OCI-LY7 (cell line): ENCODE measurements around the gene PPP1R36. TPM values are rescaled to one million over a fixed set of nuclear protein-coding genes. Genes with fewer than 3 reads are reported as not detected.
"Not testable (repeated sequence)": the region's sequence is repeated elsewhere in the genome, so short reads cannot be mapped to it uniquely, and the experiment has no call there.

Experiments
- BruUV-seq: library from RNA; stranded (reverse); fragments of 400-500 nt; replicated peaks from 2 replicates; lab custom pipeline; 2021; lab: Mats Ljungman, UMichigan
- CTCF ChIA-PET: fragments of 300-600 bp; sonication (Branson Sonifier 250); formaldehyde crosslinking; loops from one replicate; lab custom pipeline; 2022; ENCODE audit warnings: antibody characterized with exemption; ENCODE audit not compliant: unreplicated experiment; lab: Charles Lee
- POLR2A ChIA-PET: fragments of 300-600 bp; sonication (Branson Sonifier 250); formaldehyde crosslinking; loops from one replicate; lab custom pipeline; 2022; ENCODE audit warnings: antibody characterized with exemption; lab: Charles Lee
- DNase-seq: peaks from one replicate; pipeline ENCODE4 v3.0.0-alpha.2; 2015; ENCODE audit warnings: low spot score
- H2AFZ ChIP-seq: fragments of 200-600 bp; sonication (generic), shearing (Covaris generic); 2 replicates; pipeline ENCODE4 v1.6.1; 2014; ENCODE audit warnings: mild to moderate bottlenecking, antibody characterized with exemption, low read length, moderate library complexity
- H3K27ac ChIP-seq: fragments of 200-600 bp; sonication (generic); 2 replicates; pipeline ENCODE4 v1.5.1; 2014; ENCODE audit warnings: mixed run types, low read depth, mild to moderate bottlenecking, moderate library complexity, low read length, inconsistent platforms; ENCODE audit not compliant: poor library complexity, severe bottlenecking
- H3K36me3 ChIP-seq: fragments of 200-600 bp; sonication (generic); 2 replicates; pipeline ENCODE4 v1.6.1; 2014; ENCODE audit warnings: mild to moderate bottlenecking, antibody characterized with exemption, low read length, moderate library complexity, mixed read lengths; ENCODE audit not compliant: insufficient read depth
- H3K4me1 ChIP-seq: fragments of 200-600 bp; sonication (generic); 2 replicates; pipeline ENCODE4 v1.5.1; 2014; ENCODE audit warnings: mild to moderate bottlenecking, low read length; ENCODE audit not compliant: insufficient read depth, poor library complexity, severe bottlenecking
- H3K4me2 ChIP-seq: fragments of 200-600 bp; sonication (generic); 2 replicates; pipeline ENCODE4 v1.6.1; 2014; ENCODE audit warnings: mild to moderate bottlenecking, low read length
- H3K4me3 ChIP-seq: fragments of 200-600 bp; sonication (generic); 2 replicates; pipeline ENCODE4 v1.5.1; 2014; ENCODE audit warnings: mild to moderate bottlenecking, low read depth, low read length; ENCODE audit not compliant: poor library complexity, severe bottlenecking
- H3K79me2 ChIP-seq: fragments of 200-600 bp; sonication (generic); 2 replicates; pipeline ENCODE4 v1.6.1; 2016; ENCODE audit warnings: low read depth, mild to moderate bottlenecking, low read length, moderate library complexity, mixed read lengths; ENCODE audit not compliant: insufficient read depth
- H3K9me2 ChIP-seq: fragments of 200-600 bp; sonication (generic); 2 replicates; pipeline ENCODE4 v1.6.1; 2016; ENCODE audit warnings: mild to moderate bottlenecking, low read length, mixed read lengths; ENCODE audit not compliant: insufficient read depth
- H3K9me3 ChIP-seq: fragments of 200-600 bp; sonication (generic); 2 replicates; pipeline ENCODE4 v1.6.1; 2014; ENCODE audit warnings: mild to moderate bottlenecking, mixed run types, low read length, mixed read lengths
- H4K20me1 ChIP-seq: fragments of 200-600 bp; sonication (generic); 2 replicates; pipeline ENCODE4 v1.6.1; 2014; ENCODE audit warnings: mild to moderate bottlenecking, antibody characterized with exemption, low read length, moderate library complexity, mixed read lengths; ENCODE audit not compliant: insufficient read depth
- EZH2phosphoT487 ChIP-seq: fragments of 200-600 bp; sonication (generic); IDR thresholded peaks from 2 replicates; pipeline ENCODE4 v1.6.1; 2018; ENCODE audit warnings: low read depth, borderline replicate concordance, mild to moderate bottlenecking, mixed run types, antibody characterized with exemption, low read length, moderate library complexity, mixed read lengths
- intact Hi-C: fragments of 100-400 bp; cut with micrococcal nuclease; formaldehyde crosslinking; loops from one replicate; pipeline ENCODE4 v1.10.0; 2022; ENCODE audit not compliant: unreplicated experiment
- total RNA-seq, 2 experiments: library from RNA; depleted of rRNA in 1 of 2; stranded (reverse); fragments of >200 nt in 1 of 2; shearing (Covaris generic) in 1 of 2; gene quantifications; 2 replicates each; pipeline ENCODE4 v1.2.3, GENCODE V29; 2014 to 2022
- TF ChIP-seq, protein P1 (sequence below): fragments of 200-600 bp; sonication (generic); conservative IDR thresholded peaks from 2 replicates; pipeline ENCODE4 v1.5.1; 2014; ENCODE audit warnings: mild to moderate bottlenecking, antibody characterized with exemption, low read length, moderate library complexity, mixed read lengths

PPP1R36 gene
- total RNA-seq, 2 experiments from 2014 or later: not detected

DNA sequence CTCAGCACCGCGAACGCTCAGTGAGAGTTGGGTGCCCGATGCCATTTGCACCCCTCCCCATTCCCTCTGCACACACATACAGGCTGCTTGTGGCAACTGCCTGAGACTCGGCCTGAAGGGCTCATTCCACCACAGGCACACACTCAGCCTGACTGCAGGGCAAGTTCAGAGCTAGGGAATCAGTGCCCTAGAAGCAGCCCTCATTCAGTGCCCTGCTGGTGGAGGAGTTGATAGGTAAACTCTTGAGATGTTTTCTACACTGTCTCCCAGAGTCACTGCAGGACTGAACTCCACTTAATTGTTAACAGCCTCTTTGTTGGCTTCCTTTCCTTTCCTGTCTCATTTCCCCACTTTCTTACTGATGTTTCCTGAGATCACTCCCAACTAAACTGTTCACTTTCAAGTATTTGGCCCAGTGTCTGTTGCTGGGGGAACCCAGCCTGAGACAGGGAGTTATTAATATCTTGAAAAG is 16.9 kb downstream of the PPP1R36 start:
- H3K79me2 ChIP-seq: no peaks in the 10 kb centered on the region
- no peak for TF ChIP-seq EZH2phosphoT487
- TF ChIP-seq, protein P1, sequence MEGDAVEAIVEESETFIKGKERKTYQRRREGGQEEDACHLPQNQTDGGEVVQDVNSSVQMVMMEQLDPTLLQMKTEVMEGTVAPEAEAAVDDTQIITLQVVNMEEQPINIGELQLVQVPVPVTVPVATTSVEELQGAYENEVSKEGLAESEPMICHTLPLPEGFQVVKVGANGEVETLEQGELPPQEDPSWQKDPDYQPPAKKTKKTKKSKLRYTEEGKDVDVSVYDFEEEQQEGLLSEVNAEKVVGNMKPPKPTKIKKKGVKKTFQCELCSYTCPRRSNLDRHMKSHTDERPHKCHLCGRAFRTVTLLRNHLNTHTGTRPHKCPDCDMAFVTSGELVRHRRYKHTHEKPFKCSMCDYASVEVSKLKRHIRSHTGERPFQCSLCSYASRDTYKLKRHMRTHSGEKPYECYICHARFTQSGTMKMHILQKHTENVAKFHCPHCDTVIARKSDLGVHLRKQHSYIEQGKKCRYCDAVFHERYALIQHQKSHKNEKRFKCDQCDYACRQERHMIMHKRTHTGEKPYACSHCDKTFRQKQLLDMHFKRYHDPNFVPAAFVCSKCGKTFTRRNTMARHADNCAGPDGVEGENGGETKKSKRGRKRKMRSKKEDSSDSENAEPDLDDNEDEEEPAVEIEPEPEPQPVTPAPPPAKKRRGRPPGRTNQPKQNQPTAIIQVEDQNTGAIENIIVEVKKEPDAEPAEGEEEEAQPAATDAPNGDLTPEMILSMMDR: no peak
- no TSS peak for BruUV-seq
- DNase-seq: no peak
- H3K4me3 ChIP-seq: no peak overlapping the region
- CTCF ChIA-PET: no interaction called here
- intact Hi-C loops: no loop called here
- H2AFZ ChIP-seq: no peak overlapping the region
- no peaks in the 10 kb centered on the region for H3K4me1 ChIP-seq
- no peak overlapping the region for H3K4me2 ChIP-seq
- no peaks in the 10 kb centered on the region for H3K36me3 ChIP-seq
- no peaks in the 10 kb centered on the region for H3K9me3 ChIP-seq
- H3K27ac ChIP-seq: no peak overlapping the region
- H4K20me1 ChIP-seq: no peaks in the 10 kb centered on the region
- H3K9me2 ChIP-seq: no peaks in the 10 kb centered on the region
- POLR2A ChIA-PET: no interaction called here

DNA sequence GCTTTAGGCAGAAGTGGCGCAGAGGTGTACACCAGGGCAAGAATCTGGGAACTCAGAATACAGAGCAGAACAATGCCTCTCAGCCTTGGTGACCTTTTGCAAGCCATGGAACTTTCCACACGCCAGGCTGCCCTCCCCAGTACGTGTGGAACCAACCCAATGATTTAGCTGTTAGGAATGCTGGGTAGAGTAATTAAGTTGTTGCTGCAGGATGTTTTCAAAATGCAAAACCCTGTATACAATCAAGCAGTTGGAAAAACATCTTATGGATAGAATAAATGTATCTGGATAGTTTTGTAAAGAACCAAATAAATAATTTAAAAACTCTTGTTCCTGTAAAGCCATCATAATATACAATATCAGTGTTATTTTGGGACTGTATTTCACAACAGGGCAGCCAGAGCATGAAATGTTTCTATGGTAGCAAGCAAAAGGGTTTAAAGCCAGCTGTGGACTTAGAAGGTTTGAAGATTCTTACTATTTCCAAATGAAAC is 19.4 kb downstream of the PPP1R36 start:
- no peak for DNase-seq
- H4K20me1 ChIP-seq: no peaks in the 10 kb centered on the region
- H2AFZ ChIP-seq: no peak overlapping the region
- BruUV-seq: no TSS peak
- TF ChIP-seq EZH2phosphoT487: no peak
- TF ChIP-seq, protein P1: no peak
- no peak overlapping the region for H3K4me2 ChIP-seq
- H3K27ac ChIP-seq: no peak overlapping the region
- H3K79me2 ChIP-seq: no peaks in the 10 kb centered on the region
- no peaks in the 10 kb centered on the region for H3K9me2 ChIP-seq
- H3K4me3 ChIP-seq: no peak overlapping the region
- no peaks in the 10 kb centered on the region for H3K36me3 ChIP-seq
- no peaks in the 10 kb centered on the region for H3K9me3 ChIP-seq
- intact Hi-C loops: no loop called here
- no peaks in the 10 kb centered on the region for H3K4me1 ChIP-seq
- POLR2A ChIA-PET: no interaction called here
- CTCF ChIA-PET: no interaction called here

DNA sequence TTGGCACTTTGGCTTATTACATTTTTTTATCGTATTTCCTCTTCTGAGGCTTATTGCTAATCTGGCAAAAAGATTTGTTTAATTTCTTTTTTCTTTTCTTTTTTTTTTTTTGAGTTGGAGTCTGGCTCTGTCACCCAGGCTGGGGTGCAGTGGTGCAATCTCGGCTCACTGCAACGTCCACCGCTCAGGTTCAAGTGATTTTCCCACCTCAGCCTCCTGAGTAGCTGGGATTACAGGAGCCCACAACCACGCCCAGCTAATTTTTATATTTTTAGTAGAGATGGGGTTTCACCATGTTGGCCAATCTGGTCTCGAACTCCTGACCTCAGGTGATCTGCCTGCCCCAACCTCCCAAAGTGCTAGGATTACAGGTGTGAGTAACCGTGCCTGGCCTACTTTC is 19.9 kb downstream of the PPP1R36 start:
- H3K4me2 ChIP-seq, DNase-seq, H2AFZ ChIP-seq, H3K9me3 ChIP-seq, CTCF ChIA-PET, H3K79me2 ChIP-seq, H4K20me1 ChIP-seq, BruUV-seq, H3K4me3 ChIP-seq, H3K4me1 ChIP-seq, POLR2A ChIA-PET, H3K36me3 ChIP-seq, intact Hi-C loops, H3K27ac ChIP-seq, H3K9me2 ChIP-seq: not testable (repeated sequence)
